Activated CD4-positive, alpha-beta memory T cell treated with anti-CD3 and anti-CD28 coated beads, Interleukin-2, amount 10 ng/mL, durations not matched to agents 7 days and 5 days (primary cell): Measurements from ENCODE around the gene PLCB3. TPM values are rescaled to one million over a fixed set of nuclear protein-coding genes. Genes with fewer than 3 reads are reported as not detected.

Experiments used
- CTCF ChIA-PET: fragments of 350-600 bp; sonication (Branson Sonifier 250); formaldehyde crosslinking; loops from one replicate; lab custom pipeline; 2021; ENCODE audit warnings: antibody characterized with exemption, inconsistent platforms; lab: Charles Lee
- POLR2A ChIA-PET: fragments of 350-600 bp; sonication (Branson Sonifier 250); formaldehyde crosslinking; loops from one replicate; lab custom pipeline; 2021; ENCODE audit warnings: antibody characterized with exemption; lab: Charles Lee
- DNase-seq: peaks from one replicate; pipeline ENCODE4 v3.0.0-alpha.2; 2020
- H3K27ac Mint-ChIP-seq: one replicate; pipeline ENCODE4 v1.8.0; 2021; ENCODE audit warnings: mild to moderate bottlenecking, mixed read lengths
- H3K27me3 Mint-ChIP-seq: one replicate; pipeline ENCODE4 v1.8.0; 2021; ENCODE audit warnings: mixed read lengths
- H3K36me3 Mint-ChIP-seq: one replicate; pipeline ENCODE4 v1.8.0; 2021; ENCODE audit warnings: low read depth, mixed read lengths
- H3K4me1 Mint-ChIP-seq: one replicate; pipeline ENCODE4 v1.8.0; 2021; ENCODE audit warnings: mixed read lengths
- H3K4me3 Mint-ChIP-seq: one replicate; pipeline ENCODE4 v1.8.0; 2021; ENCODE audit warnings: mild to moderate bottlenecking, mixed read lengths
- H3K9me3 Mint-ChIP-seq: one replicate; pipeline ENCODE4 v1.8.0; 2021; ENCODE audit warnings: mixed read lengths
- total RNA-seq, 2 experiments: library from RNA; stranded (reverse); gene quantifications; one replicate each; pipeline ENCODE4 v1.2.3, GENCODE V29; 2021

Gene PLCB3
- total RNA-seq, 2 experiments from 2014 or later, result 12.5 to 14.0 TPM

DNA sequence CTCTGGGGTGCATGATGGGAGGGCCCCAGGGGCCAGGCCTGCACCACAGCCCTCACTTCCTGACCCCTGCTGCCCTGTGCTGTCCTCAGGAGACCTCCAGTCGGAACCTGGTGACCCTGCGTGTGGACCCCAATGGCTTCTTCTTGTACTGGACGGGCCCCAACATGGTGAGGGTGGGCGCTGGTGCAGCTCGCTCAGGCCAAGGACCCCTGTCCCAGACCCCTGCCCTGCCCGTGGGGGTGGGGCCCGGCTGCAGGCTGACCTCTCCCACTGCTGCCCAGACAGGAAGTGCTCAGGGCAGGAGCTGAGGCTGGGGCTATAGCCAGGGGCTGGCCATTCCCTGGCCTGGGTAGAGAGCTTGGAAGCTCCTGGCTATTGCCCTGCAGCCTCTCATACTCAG is 3.0 kb downstream of the PLCB3 start:
- no peaks in the 10 kb centered on the region for H3K9me3 Mint-ChIP-seq
- CTCF ChIA-PET, result no interaction called here
- H3K27me3 Mint-ChIP-seq, result peaks cover 3% of the 10 kb centered on the region
- no peak overlapping the region for H3K27ac Mint-ChIP-seq
- POLR2A ChIA-PET, result interaction anchor here (0.6 to 1.9 kb wide), 4 partner anchors 13 to 50 kb away, joined by 3 to 6 read pairs (median 4); partner anchors contain the start of genes ESRRA and NUDT22
- no peak for DNase-seq
- peaks cover 26% of the 10 kb centered on the region for H3K4me1 Mint-ChIP-seq
- H3K4me3 Mint-ChIP-seq, result no peak overlapping the region
- H3K36me3 Mint-ChIP-seq, result peaks cover 6% of the 10 kb centered on the region

DNA sequence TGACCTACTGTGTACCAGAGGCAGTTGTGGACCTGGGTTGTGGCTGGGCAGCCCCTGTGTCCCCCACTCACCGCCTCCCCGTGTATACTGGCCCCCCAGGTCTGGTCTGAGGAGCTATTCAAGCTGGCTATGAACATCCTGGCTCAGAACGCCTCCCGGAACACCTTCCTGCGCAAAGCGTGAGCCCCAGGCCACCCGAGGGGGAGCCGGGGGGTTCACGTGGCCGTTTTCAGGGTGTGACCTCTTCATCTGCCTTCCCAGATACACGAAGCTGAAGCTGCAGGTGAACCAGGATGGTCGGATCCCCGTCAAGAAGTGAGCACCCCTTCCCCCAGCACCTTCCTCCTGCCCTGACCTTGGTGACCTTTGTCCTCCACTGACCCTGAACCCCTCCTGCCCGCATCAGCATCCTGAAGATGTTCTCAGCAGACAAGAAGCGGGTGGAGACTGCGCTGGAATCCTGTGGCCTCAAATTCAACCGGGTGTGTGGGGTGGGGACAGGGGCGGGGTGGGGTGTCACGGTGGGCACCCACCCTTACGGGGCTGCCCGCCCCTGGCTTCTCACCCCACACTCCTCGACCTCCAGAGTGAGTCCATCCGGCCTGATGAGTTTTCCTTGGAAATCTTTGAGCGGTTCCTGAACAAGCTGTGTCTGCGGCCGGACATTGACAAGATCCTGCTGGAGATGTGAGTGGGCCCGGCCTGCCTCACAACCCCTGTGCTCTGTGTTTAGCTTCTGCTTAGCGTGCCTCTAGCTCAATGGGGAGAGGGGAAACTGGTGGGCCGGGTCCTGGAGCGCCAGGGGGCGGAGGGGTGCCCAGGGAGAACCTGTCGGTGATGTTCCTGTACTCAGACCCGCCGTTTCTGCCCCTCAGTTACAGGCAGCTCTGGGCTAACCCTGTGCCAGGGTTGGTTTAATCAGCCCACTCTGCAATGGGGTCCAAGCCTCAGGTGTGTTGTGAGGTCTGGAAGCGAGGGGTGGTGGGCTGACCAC is 4.1 kb downstream of the PLCB3 start:
- POLR2A ChIA-PET, result interaction anchor here (0.9 to 1.9 kb wide), 6 partner anchors 9 to 49 kb away, joined by 3 to 6 read pairs (median 3); partner anchors contain the start of genes ESRRA and FERMT3
- Mint-ChIP-seq H3K36me3 (peaks cover 16% of the 10 kb centered on the region), H3K4me1 (peaks cover 27% of the 10 kb centered on the region), H3K4me3 (no peak overlapping the region), H3K27ac (no peak overlapping the region), H3K27me3 (no peaks in the 10 kb centered on the region), H3K9me3 (no peaks in the 10 kb centered on the region)
- CTCF ChIA-PET, result interaction anchor here (1.0 kb wide), 1 partner anchor 9 kb away, joined by 3 read pairs; the partner anchor contains the start of gene PPP1R14B
- DNase-seq, result no peak

DNA sequence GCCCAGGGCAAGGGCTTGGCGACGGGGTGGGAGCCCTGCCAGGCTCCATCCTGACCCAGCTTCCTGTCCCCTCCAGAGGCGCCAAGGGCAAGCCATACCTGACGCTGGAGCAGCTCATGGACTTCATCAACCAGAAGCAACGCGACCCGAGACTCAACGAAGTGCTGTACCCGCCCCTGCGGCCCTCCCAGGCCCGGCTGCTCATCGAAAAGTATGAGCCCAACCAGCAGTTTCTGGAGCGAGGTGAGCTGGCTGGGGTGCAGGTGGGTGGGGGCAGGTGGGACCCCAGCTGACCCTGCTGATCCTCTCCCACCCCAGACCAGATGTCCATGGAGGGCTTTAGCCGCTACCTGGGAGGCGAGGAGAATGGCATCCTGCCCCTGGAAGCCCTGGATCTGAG is 5.0 kb downstream of the PLCB3 start:
- DNase-seq, result no peak
- Mint-ChIP-seq H3K36me3 (peaks cover 16% of the 10 kb centered on the region), H3K27ac (no peak overlapping the region), H3K4me3 (no peak overlapping the region), H3K9me3 (no peaks in the 10 kb centered on the region), H3K27me3 (no peaks in the 10 kb centered on the region), H3K4me1 (peaks cover 24% of the 10 kb centered on the region)
- POLR2A ChIA-PET, result interaction anchor here (1.2 to 1.6 kb wide), 2 partner anchors 9 to 49 kb away, joined by 3 to 4 read pairs; partner anchors contain the start of gene FERMT3
- CTCF ChIA-PET, result interaction anchor here (1.1 to 1.6 kb wide), 2 partner anchors 13 to 14 kb away, joined by 3 to 5 read pairs; no protein-coding TSS in a partner anchor

DNA sequence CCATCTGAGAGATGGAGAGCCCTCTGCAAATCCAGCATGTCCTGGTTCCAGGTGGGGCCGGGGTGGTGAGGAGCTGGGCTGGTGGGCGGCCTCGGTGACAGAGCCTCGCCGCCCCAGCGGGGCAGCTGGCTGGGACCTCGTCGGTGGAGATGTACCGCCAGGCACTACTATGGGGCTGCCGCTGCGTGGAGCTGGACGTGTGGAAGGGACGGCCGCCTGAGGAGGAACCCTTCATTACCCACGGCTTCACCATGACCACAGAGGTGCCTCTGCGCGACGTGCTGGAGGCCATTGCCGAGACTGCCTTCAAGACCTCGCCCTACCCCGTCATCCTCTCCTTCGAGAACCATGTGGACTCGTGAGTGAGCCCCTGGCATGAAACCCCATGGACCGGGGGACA is 7.0 kb downstream of the PLCB3 start:
- CTCF ChIA-PET, result interaction anchor here (0.5 to 2.1 kb wide), 2 partner anchors 16 to 43 kb away, joined by 4 to 6 read pairs; partner anchors contain the start of gene CATSPERZ

DNA sequence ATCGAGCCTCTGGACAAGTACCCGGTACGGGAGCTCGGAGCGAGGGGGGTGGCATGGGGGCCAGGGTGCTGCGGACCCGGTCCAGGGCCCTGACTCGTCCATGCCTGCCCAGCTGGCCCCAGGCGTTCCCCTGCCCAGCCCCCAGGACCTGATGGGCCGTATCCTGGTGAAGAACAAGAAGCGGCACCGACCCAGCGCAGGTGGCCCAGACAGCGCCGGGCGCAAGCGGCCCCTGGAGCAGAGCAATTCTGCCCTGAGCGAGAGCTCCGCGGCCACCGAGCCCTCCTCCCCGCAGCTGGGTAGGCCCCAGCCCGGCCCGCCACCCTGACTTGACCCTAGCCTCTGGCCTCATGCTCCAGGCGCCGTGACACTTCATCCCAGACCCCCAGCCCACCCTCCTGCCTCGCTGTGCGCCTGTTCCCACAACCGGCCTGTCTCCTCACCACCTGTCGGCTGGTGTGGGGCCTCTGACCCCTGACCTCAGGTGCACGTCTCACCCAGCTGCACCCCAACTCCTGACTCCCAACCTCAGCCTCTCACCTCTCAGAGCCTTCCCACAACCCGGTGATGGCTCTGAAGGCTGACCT is 7.7 kb downstream of the PLCB3 start:
- DNase-seq, result no peak
- ChIA-PET POLR2A (interaction anchor here (1.5 to 2.9 kb wide), 3 partner anchors 9 to 13 kb away, joined by 5 to 13 read pairs (median 5); no protein-coding TSS in a partner anchor), CTCF (interaction anchor here (2.1 kb wide), 1 partner anchor 42 kb away, joined by 6 read pairs; the partner anchor contains the start of gene CATSPERZ)
- Mint-ChIP-seq H3K9me3 (no peaks in the 10 kb centered on the region), H3K27ac (no peak overlapping the region), H3K4me1 (peaks cover 9% of the 10 kb centered on the region), H3K4me3 (no peak overlapping the region), H3K36me3 (peaks cover 20% of the 10 kb centered on the region), H3K27me3 (no peaks in the 10 kb centered on the region)

More for the DNA sequence above, 7.0 kb downstream of the PLCB3 start:
- peaks cover 20% of the 10 kb centered on the region for H3K36me3 Mint-ChIP-seq
- DNase-seq, result no peak
- no peak overlapping the region for H3K4me3 Mint-ChIP-seq
- POLR2A ChIA-PET, result interaction anchor here (1.0 to 2.9 kb wide), 4 partner anchors 10 to 13 kb away, joined by 3 to 13 read pairs (median 5); no protein-coding TSS in a partner anchor
- H3K9me3 Mint-ChIP-seq, result no peaks in the 10 kb centered on the region
- H3K27ac Mint-ChIP-seq, result no peak overlapping the region
- H3K4me1 Mint-ChIP-seq, result peaks cover 14% of the 10 kb centered on the region
- no peaks in the 10 kb centered on the region for H3K27me3 Mint-ChIP-seq

DNA sequence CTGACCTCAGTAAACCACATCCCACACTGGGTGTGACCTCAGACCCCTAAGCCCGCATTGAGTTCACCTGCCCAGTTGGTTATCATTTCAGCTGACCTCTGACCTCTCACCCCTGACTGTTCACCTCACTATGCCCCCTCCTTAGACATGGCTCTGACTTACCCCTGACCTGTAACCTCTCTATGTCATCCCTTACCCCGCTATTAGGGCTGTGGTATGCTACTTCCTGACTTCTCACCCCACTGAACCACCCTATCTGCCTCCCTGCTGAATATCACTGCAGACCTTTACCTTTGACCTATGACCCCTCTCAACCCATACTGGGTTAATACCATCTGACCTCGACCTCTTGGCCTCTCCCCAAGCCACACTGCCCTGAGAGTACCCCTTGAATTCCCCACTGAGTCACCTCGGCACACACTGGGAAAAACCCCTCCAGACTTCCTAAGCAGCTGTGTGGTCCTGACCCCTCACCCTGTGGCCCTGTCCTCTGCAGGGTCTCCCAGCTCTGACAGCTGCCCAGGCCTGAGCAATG is 8.3 kb downstream of the PLCB3 start:
- no peaks in the 10 kb centered on the region for H3K9me3 Mint-ChIP-seq
- H3K4me3 Mint-ChIP-seq, result no peak overlapping the region
- ChIA-PET POLR2A (interaction anchor here (1.3 to 2.9 kb wide), 2 partner anchors 10 to 15 kb away, joined by 4 to 13 read pairs; no protein-coding TSS in a partner anchor), CTCF (interaction anchor here (2.1 kb wide), 1 partner anchor 41 kb away, joined by 6 read pairs; the partner anchor contains the start of gene CATSPERZ)
- peaks cover 8% of the 10 kb centered on the region for H3K4me1 Mint-ChIP-seq
- H3K36me3 Mint-ChIP-seq, result peaks cover 20% of the 10 kb centered on the region
- DNase-seq, result no peak
- H3K27ac Mint-ChIP-seq, result no peak overlapping the region
- no peaks in the 10 kb centered on the region for H3K27me3 Mint-ChIP-seq

DNA sequence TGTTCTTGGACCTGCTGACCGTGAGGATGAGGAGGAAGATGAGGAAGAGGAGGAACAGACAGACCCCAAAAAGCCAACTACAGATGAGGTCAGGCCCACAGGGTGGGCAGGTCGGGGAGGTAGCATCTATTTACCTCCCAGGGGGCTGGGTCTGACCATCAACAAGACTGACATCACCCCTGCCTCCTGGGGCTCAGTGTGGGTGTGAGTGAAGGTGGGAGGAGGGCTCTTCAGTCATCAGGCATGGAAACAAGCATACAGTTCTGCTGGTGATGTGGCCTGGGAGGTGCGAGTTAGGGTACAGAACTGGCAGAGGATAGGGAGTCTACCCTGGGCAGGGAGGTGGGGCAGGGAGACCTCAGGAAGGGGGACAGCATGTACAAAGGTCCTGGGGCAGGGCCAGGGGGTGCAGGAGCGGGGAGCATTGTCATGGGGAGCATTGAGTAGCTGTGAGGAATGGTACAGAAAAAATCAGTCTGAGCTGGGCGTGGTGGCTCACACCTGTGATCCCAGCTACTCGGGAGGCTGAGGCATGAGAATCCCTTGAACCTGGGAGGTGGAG is 8.9 kb downstream of the PLCB3 start:
- Mint-ChIP-seq H3K27ac (no peak overlapping the region), H3K27me3 (no peaks in the 10 kb centered on the region), H3K4me3 (no peak overlapping the region), H3K9me3 (no peaks in the 10 kb centered on the region), H3K36me3 (peaks cover 20% of the 10 kb centered on the region), H3K4me1 (peaks cover 8% of the 10 kb centered on the region)
- ChIA-PET POLR2A (interaction anchor here (1.1 to 2.5 kb wide), 3 partner anchors 9 to 16 kb away, joined by 3 to 7 read pairs (median 4); partner anchors contain the start of gene PLCB3), CTCF (no interaction called here)
- no peak for DNase-seq

DNA sequence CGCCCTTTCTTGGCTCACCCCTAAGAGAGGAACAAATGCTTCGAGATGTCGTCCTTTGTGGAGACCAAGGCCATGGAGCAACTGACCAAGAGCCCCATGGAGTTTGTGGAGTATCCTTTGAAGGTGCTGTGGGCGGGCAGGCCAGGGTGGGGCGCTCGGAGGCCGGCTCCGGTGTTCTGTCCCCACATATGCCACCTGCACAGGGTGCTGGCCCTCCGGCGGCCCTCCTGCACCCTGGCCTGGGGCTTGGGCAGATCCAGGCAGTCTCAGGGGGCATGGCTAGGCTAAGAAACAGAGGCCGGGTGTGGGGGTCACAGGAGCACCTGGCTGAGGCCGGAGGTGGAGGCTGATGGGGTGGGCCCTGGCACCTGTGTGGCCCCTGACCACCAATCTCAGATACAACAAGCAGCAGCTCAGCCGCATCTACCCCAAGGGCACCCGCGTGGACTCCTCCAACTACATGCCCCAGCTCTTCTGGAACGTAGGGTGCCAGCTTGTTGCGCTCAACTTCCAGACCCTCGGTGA is 10.3 kb downstream of the PLCB3 start:
- CTCF ChIA-PET, result interaction anchor here (1.0 to 1.5 kb wide), 2 partner anchors 11 to 41 kb away, joined by 3 to 6 read pairs; partner anchors contain the start of gene PLCB3
- no peak overlapping the region for H3K4me3 Mint-ChIP-seq

DNA sequence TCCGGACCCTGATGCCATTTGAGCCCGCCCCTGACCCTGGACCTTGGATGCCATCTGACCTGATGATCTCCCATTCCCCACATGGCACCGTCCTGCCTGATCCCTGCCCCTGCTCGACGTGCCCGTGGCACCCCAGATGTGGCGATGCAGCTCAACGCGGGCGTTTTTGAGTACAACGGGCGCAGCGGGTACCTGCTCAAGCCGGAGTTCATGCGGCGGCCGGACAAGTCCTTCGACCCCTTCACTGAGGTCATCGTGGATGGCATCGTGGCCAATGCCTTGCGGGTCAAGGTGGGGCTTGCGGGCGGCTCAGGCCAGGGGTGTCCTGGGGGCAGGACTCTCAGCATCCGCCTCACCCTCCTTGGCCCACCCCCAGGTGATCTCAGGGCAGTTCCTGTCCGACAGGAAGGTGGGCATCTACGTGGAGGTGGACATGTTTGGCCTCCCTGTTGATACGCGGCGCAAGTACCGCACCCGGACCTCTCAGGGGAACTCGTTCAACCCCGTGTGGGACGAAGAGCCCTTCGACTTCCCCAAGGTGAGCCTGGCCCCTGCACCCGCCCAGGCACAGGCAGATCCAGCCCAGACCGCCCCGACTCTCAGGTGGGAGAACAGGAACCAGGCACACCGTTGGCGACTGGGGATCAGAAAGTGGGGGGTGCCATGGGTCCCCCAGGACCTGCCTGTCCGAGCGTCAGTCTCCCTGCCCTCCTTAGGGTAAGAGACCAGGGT is 11.1 kb downstream of the PLCB3 start:
- no peak for DNase-seq
- Mint-ChIP-seq H3K9me3 (no peaks in the 10 kb centered on the region), H3K27me3 (no peaks in the 10 kb centered on the region), H3K4me1 (peaks cover 9% of the 10 kb centered on the region), H3K27ac (no peak overlapping the region), H3K36me3 (peaks cover 18% of the 10 kb centered on the region), H3K4me3 (no peak overlapping the region)
- CTCF ChIA-PET, result interaction anchor here (1.0 to 3.3 kb wide), 3 partner anchors 12 to 40 kb away, joined by 3 to 16 read pairs (median 6); partner anchors contain the start of gene PLCB3
- POLR2A ChIA-PET, result interaction anchor here (1.0 to 2.5 kb wide), 3 partner anchors 11 to 57 kb away, joined by 3 to 7 read pairs (median 5); partner anchors contain the start of genes FERMT3 and PLCB3

More for the DNA sequence above, 10.3 kb downstream of the PLCB3 start:
- Mint-ChIP-seq H3K4me1 (peaks cover 8% of the 10 kb centered on the region), H3K36me3 (peaks cover 19% of the 10 kb centered on the region), H3K9me3 (no peaks in the 10 kb centered on the region), H3K27me3 (no peaks in the 10 kb centered on the region), H3K27ac (no peak overlapping the region)
- DNase-seq, result no peak
- POLR2A ChIA-PET, result interaction anchor here (2.5 kb wide), 1 partner anchor 10 kb away, joined by 7 read pairs; the partner anchor contains the start of gene PLCB3

DNA sequence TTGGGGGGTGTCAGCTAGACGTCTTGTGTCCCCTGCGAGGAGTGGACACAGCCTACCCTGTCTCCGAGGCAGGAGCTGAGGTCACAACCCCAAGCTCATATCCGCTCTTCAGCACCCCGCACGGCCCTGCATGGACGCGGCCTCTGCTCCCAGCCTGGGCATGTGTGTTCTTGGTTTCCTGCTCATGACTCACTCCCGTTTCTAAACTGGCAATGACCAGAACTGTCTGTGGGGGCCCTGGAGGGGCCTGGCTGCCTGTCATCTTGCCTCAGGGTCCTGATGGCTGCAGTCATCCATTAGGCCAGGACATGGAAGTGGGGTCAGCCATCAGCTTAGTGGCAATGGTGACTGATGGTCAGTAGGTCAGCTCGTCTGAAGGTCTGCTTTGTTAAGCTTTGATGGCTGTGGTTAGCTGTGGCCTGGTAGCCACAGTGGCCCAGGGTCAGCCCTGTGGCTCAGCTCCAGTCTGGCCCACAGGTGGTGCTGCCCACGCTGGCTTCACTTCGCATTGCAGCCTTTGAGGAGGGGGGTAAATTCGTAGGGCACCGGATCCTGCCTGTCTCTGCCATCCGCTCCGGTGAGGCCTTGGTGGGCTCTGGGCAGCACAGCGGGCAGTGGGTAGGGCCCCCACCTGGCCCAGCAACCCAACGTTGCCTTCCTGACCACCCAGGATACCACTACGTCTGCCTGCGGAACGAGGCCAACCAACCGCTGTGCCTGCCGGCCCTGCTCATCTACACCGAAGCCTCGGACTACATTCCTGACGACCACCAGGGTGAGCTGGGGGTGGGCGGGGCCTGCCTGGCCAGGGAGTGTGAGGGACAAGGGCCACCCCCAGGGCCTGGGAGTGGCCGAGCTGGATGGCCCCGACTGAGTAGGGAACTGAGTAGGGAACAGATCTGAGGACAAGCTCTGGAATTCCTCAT is 12.0 kb downstream of the PLCB3 start:
- Mint-ChIP-seq H3K27ac (no peak overlapping the region), H3K9me3 (no peaks in the 10 kb centered on the region), H3K4me1 (peaks cover 17% of the 10 kb centered on the region), H3K36me3 (peaks cover 21% of the 10 kb centered on the region), H3K27me3 (no peaks in the 10 kb centered on the region), H3K4me3 (no peak overlapping the region)
- POLR2A ChIA-PET, result interaction anchor here (0.6 to 2.7 kb wide), 6 partner anchors 12 to 57 kb away, joined by 3 to 11 read pairs (median 4); partner anchors contain the start of genes BAD, FERMT3 and PLCB3
- no peak for DNase-seq
- CTCF ChIA-PET, result interaction anchor here (3.3 kb wide), 1 partner anchor 12 kb away, joined by 16 read pairs; the partner anchor contains the start of gene PLCB3
